CD4-positive, alpha-beta T cell (primary cell): ENCODE measurements around the gene EFNB2. TPM values are rescaled to one million over a fixed set of nuclear protein-coding genes. Genes with fewer than 3 reads are reported as not detected.
A peak's percentile ranks its signal among the peaks of the same experiment; 100 is the strongest.

ENCODE experiments used
- ATAC-seq: fragments of 200-7000 bp; cut with Tn5 transposase; one replicate; pipeline ENCODE4 v1.10.0; 2022; ENCODE audit warnings: mild to moderate bottlenecking; ENCODE audit not compliant: poor library complexity
- CTCF ChIA-PET: fragments of 350-600 bp; sonication (Branson Sonifier 250); formaldehyde crosslinking; loops from one replicate; lab custom pipeline; 2021; ENCODE audit warnings: antibody characterized with exemption, inconsistent platforms; lab: Charles Lee
- POLR2A ChIA-PET: fragments of 350-600 bp; sonication (Branson Sonifier 250); formaldehyde crosslinking; loops from one replicate; lab custom pipeline; 2021; ENCODE audit warnings: antibody characterized with exemption, inconsistent platforms; lab: Charles Lee
- DNase-seq, 14 experiments: peaks; one replicate each; pipeline ENCODE4 v3.0.0-alpha.2; 2013 to 2020; ENCODE audit warnings: mixed read lengths in 2 of 14
- H3K27ac ChIP-seq, 2 donors: one replicate each; pipeline versions ENCODE4 v1.5.1 to v1.7.0; 2013; ENCODE audit warnings: low read length in 2 of 2, low read depth in 1 of 2, mild to moderate bottlenecking in 1 of 2
- H3K27me3 ChIP-seq, 2 experiments: 1 replicate in 1 of 2; 2 replicates in 1 of 2; pipeline versions ENCODE4 v1.6.1 to v1.7.0; 2013; ENCODE audit warnings: low read length in 2 of 2, control low read depth in 1 of 2, mild to moderate bottlenecking in 1 of 2, moderate library complexity in 1 of 2; ENCODE audit not compliant: insufficient read depth in 2 of 2, control insufficient read depth in 1 of 2
- H3K36me3 ChIP-seq: one replicate; pipeline ENCODE4 v1.6.1; 2013; ENCODE audit warnings: low read length, control low read depth; ENCODE audit not compliant: insufficient read depth
- H3K4me1 ChIP-seq: one replicate; pipeline ENCODE4 v1.6.1; 2013; ENCODE audit warnings: low read length, control low read depth; ENCODE audit not compliant: insufficient read depth
- H3K4me3 ChIP-seq: one replicate; pipeline ENCODE4 v1.5.1; 2013; ENCODE audit warnings: mild to moderate bottlenecking, low read length, moderate library complexity
- H3K9me3 ChIP-seq, 2 experiments: 1 replicate in 1 of 2; 2 replicates in 1 of 2; pipeline versions ENCODE4 v1.6.1 to v1.7.0; 2013; ENCODE audit warnings: low read length in 2 of 2, mild to moderate bottlenecking in 2 of 2, control low read depth in 1 of 2, moderate library complexity in 1 of 2; ENCODE audit not compliant: control insufficient read depth in 1 of 2, insufficient read depth in 1 of 2
- H3K27ac Mint-ChIP-seq: one replicate; pipeline ENCODE4 v1.8.0; 2020; ENCODE audit warnings: mixed read lengths
- H3K27me3 Mint-ChIP-seq: one replicate; pipeline ENCODE4 v1.8.0; 2021; ENCODE audit warnings: mixed read lengths
- H3K36me3 Mint-ChIP-seq: one replicate; pipeline ENCODE4 v1.8.0; 2021; ENCODE audit warnings: low read depth, mixed read lengths
- H3K4me1 Mint-ChIP-seq: one replicate; pipeline ENCODE4 v1.8.0; 2021; ENCODE audit warnings: low read depth, mixed read lengths
- H3K4me3 Mint-ChIP-seq: one replicate; pipeline ENCODE4 v1.8.0; 2020; ENCODE audit warnings: mild to moderate bottlenecking, mixed read lengths
- H3K9me3 Mint-ChIP-seq: one replicate; pipeline ENCODE4 v1.8.0; 2020; ENCODE audit warnings: mixed read lengths
- CTCF ChIP-seq: fragments of 200-600 bp; IDR thresholded peaks from one replicate; pipeline ENCODE4 v1.8.0; 2022; ENCODE audit warnings: antibody characterized with exemption, mild to moderate bottlenecking
- intact Hi-C, 2 experiments: fragments of 100-400 bp; cut with DNase I in 1 of 2; cut with micrococcal nuclease in 1 of 2; formaldehyde crosslinking; loops; one replicate each; pipeline versions ENCODE4 v1.15.1 to v1.9.0; 2023 to 2025; cut with DNase I, micrococcal nuclease
- total RNA-seq, 174 experiments: library from RNA in 2 of 174; stranded (reverse) in 2 of 174; gene quantifications; one replicate each; pipeline ENCODE4 v1.2.3 and lab custom pipeline; 2021 to 2026

The EFNB2 gene
- total RNA-seq, 2 experiments from 2014 or later: 0.20 to 0.36 TPM

GRCh38 chr13:106491928-106492587, 43.4 kb downstream of the EFNB2 start:
- Histone ChIP-seq H3K4me3 (no peak overlapping the region), H3K9me3 (peaks cover 0 to 10% of the 10 kb centered on the region in 2 experiments), H3K36me3 (no peaks in the 10 kb centered on the region), H3K27ac (no peak overlapping the region), H3K4me1 (peaks cover 14% of the 10 kb centered on the region), H3K27me3 (peaks cover 20 to 33% of the 10 kb centered on the region in 2 experiments)
- DNase-seq: no peak
- TF ChIP-seq CTCF: no peak
- no peaks in the 10 kb centered on the region for H3K9me3 Mint-ChIP-seq
- no peak overlapping the region for H3K27ac Mint-ChIP-seq
- POLR2A ChIA-PET: no interaction called here
- no peak for ATAC-seq
- no peaks in the 10 kb centered on the region for H3K36me3 Mint-ChIP-seq
- H3K27me3 Mint-ChIP-seq: peaks cover 81% of the 10 kb centered on the region
- CTCF ChIA-PET: no interaction called here
- H3K4me3 Mint-ChIP-seq: peak overlapping the region; percentile 11
- H3K4me1 Mint-ChIP-seq: peaks cover 26% of the 10 kb centered on the region
- intact Hi-C loops: no loop called here

GRCh38 chr13:106491463-106491862, 44.0 kb downstream of the EFNB2 start:
- peaks cover 14% of the 10 kb centered on the region for H3K4me1 ChIP-seq
- H3K4me1 Mint-ChIP-seq: peaks cover 26% of the 10 kb centered on the region
- no peak overlapping the region for H3K27ac Mint-ChIP-seq
- no peak for ATAC-seq
- peaks cover 0 to 15% of the 10 kb centered on the region in 2 experiments for H3K9me3 ChIP-seq
- no peak for TF ChIP-seq CTCF
- H3K27ac ChIP-seq: no peak overlapping the region
- no peaks in the 10 kb centered on the region for H3K36me3 ChIP-seq
- peaks cover 25 to 31% of the 10 kb centered on the region in 2 experiments for H3K27me3 ChIP-seq
- H3K4me3 Mint-ChIP-seq: no peak overlapping the region
- intact Hi-C loops: no loop called here
- H3K36me3 Mint-ChIP-seq: no peaks in the 10 kb centered on the region
- ChIA-PET POLR2A (no interaction called here), CTCF (no interaction called here)
- no peak overlapping the region for H3K4me3 ChIP-seq
- no peaks in the 10 kb centered on the region for H3K9me3 Mint-ChIP-seq
- no peak for DNase-seq
- H3K27me3 Mint-ChIP-seq: peaks cover 81% of the 10 kb centered on the region

GRCh38 chr13:106490569-106491321, 44.7 kb downstream of the EFNB2 start:
- ChIA-PET POLR2A (no interaction called here), CTCF (no interaction called here)
- peak overlapping the region; percentile 41 for H3K4me3 ChIP-seq
- intact Hi-C loops: no loop called here
- ATAC-seq (peak; percentile 72), DNase-seq (peak in 3 of 14 experiments; percentile 25 to 53 (median 47))
- Mint-ChIP-seq H3K4me1 (peaks cover 26% of the 10 kb centered on the region), H3K4me3 (peak overlapping the region; percentile 68), H3K27ac (no peak overlapping the region), H3K36me3 (no peaks in the 10 kb centered on the region), H3K9me3 (no peaks in the 10 kb centered on the region), H3K27me3 (peaks cover 82% of the 10 kb centered on the region)
- peaks cover 0 to 15% of the 10 kb centered on the region in 2 experiments for H3K9me3 ChIP-seq
- no peak overlapping the region for H3K27ac ChIP-seq
- H3K4me1 ChIP-seq: peaks cover 14% of the 10 kb centered on the region
- no peaks in the 10 kb centered on the region for H3K36me3 ChIP-seq
- H3K27me3 ChIP-seq: peaks cover 25 to 26% of the 10 kb centered on the region in 2 experiments
- TF ChIP-seq CTCF: no peak
